HG03103 (cell line): ENCODE measurements around the gene HNRNPM.
"Not testable (repeated sequence)": the region's sequence is repeated elsewhere in the genome, so short reads cannot be mapped to it uniquely, and the experiment has no call there.

Source experiments
- ATAC-seq: cut with Tn5 transposase; IDR thresholded peaks from one replicate; pipeline ENCODE4 v1.9.1; 2021; ENCODE audit warnings: low read depth; ENCODE audit not compliant: unreplicated experiment

The HNRNPM gene

GRCh38 chr19:8506402-8506957 is 61.7 kb downstream of the HNRNPM start:
- ATAC-seq: no peak

- ATAC-seq: no peak
Measured at GRCh38 chr19:8510589-8511115, 65.9 kb downstream of the HNRNPM start.

DNA sequence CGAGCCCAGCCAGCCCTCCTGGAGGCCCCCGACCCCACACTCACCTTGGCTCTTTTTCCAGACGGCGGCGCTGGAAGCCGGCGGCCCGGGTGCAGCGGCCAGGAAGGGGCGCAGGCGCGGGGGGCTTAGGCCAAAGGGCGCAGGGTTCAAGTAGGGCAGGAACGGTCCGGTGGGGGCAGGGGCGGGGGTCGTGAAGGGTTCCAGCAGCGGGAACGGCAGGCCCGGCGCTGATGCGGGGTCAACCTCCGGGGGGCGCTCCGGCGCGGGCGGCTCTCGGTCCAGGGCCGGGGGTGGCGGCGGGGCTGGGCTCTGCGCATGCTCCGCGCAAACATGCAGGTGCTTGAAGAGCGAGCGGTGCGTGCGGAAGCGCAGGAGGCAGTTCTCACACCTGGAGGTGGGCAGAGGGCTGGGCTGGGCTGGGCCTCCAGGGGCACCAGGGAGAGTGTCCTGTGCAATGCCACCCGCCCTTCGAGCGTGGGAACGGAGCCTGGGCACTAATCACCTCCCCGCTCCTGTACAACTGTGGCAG is 66.9 kb downstream of the HNRNPM start:
- no peak for ATAC-seq

DNA sequence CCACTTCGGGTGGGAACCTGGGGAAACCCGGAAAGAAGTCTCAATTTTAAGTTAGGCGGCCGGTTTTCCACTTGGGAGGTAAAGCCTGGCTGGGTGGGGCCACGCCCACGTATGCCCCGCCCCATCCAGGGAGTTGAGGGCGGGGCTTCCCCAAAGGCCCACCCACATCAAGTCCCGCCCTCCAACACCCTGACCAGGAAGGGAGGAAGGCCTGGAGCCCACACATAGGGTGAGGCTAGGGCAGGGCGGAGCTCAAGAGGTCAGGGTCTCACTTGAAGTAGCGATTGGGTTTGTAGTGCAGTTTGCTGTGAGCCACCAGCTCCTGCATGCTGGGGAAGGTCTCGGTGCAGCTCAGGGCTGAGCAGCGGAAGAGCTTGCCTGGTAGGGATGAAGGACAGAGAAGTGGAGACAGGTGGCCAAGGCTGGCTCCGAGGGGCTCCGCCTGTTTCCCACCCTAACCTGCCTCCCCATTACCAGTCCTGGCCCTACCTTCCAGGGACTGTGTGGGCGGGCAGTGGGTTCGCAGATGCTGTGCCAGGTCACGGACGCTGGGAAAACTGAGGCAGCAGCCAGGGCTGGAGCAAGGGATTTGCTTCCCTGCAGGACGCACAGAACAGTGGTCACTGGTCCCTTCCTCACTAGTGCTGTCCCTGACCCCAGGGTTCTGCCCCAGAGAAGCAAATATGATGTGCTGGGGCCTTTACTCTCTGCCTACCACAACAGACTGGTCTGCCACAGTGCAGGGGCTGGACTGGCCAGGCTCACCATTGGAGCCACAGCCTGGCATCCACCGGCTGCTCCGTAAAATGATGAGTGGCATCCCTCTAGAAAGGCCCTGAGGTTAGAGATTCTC is 67.6 kb downstream of the HNRNPM start:
- ATAC-seq: no peak

- ATAC-seq: no peak
Measured at GRCh38 chr19:8513036-8513686, 68.4 kb downstream of the HNRNPM start.

GRCh38 chr19:8513687-8514504 is 69.1 kb downstream of the HNRNPM start, which contains the start of gene ZNF414:
Gene ZNF414, minus strand, starts transcription at chr19:8514167. Its CDS starts 121 bp downstream, at chr19:8514046.
- peak; percentile 82 for ATAC-seq

GRCh38 chr19:8514505-8515009 is 69.8 kb downstream of the HNRNPM start:
- not testable (repeated sequence) for ATAC-seq

GRCh38 chr19:8515317-8515716 is 70.5 kb downstream of the HNRNPM start:
- no peak for ATAC-seq

- no peak for ATAC-seq
Measured at GRCh38 chr19:8517551-8518442, 73.0 kb downstream of the HNRNPM start.

DNA sequence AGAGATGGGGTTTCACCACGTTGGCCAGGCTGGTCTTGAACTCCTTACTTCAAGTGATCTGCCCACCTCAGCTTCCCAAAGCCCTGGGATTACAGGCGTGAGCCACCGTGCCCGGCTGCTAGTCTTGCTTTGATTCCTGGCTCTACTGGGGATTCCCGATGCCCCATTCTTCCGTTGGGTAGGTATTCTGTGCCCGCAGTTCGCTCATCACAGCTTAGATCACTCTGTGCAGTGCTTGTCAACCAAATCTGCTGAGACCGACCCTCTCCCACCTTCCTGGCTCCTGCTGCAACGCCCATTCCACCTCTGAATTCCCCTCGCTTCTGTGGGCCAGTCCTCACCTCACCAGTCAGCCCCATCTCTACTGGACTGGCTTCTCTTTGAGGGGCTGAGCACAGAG is 73.8 kb downstream of the HNRNPM start:
- ATAC-seq: no peak

- ATAC-seq: no peak
Measured at GRCh38 chr19:8519388-8519787, 74.6 kb downstream of the HNRNPM start.

DNA sequence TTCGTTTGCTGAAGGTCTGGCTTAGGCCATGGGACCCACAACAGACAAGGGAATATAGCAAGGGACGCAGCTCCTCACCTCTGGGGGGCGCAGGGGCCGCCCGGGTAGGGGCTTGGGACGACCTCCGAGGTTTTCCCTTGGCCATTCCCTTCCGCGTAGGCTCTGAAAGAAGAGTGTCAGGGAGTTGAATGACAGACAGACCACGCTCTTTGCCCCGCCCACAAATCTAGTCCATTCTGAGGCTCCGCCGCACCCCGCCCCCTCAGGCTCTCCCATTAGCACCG is 80.6 kb downstream of the HNRNPM start:
- ATAC-seq: no peak

GRCh38 chr19:8526345-8527091 is 81.7 kb downstream of the HNRNPM start:
- no peak for ATAC-seq

DNA sequence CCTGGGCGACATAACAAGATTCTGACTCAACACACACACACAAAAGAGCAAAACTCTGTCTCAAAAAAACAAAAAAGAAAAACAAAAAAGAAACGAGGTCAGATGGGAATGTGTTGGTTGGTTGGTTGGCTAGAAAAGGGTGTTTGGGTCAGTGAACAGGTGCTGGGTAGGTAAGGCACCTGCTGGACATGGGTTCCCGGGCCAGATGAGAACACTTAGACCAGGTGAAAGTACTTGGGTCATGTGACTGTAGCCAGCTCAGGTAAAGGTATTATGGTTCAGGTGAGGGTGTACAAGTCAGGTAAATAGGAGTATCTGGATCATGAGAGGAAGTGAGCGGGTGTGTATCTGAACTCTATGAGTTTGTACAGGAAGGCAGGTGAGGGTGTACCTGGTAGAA is 83.7 kb downstream of the HNRNPM start:
- no peak for ATAC-seq

DNA sequence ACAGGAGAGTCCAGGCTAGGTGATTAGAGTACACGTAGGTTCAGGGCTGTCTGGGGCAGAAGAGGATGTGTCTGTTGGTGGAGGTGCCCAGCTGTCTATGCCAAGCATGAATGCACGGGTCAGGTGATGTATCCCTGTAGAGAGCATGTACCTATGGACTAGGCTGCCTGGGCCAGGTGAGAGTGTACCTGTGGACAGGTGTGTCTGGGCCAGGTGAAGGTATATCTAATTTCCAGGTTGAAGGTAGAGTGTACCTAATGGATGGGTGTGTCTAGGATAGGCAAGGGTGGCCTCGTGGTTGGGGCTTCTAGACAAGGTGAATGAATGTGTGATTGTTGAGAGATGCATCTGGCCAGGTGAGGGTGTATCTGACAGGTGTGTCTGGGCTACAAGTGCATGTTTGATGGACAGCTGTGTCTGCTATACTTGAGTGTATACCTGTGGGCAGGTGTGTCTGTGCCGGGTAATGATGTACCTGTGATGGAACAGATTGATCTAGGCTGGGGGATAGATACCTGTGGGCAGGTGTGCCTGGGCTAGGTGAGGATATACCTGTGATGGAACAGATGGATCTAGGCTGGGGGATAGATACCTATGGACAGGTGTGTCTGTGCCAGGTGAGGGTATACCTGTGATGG is 84.7 kb downstream of the HNRNPM start:
- ATAC-seq: no peak

- no peak for ATAC-seq
Measured at GRCh38 chr19:8530061-8530679, 85.4 kb downstream of the HNRNPM start.

GRCh38 chr19:8531470-8531869 is 86.7 kb downstream of the HNRNPM start:
- no peak for ATAC-seq

- ATAC-seq: no peak
Measured at GRCh38 chr19:8532225-8532624, 87.5 kb downstream of the HNRNPM start.
